Breast epithelium (tissue), 3 donors: ENCODE data around the gene ZNF331.

Experiments used
- POLR2AphosphoS5 ChIP-seq, 3 donors: sonication (generic); formaldehyde crosslinking; IDR thresholded peaks; one replicate each; pipeline ENCODE4 v1.6.1; 2017; ENCODE audit warnings: antibody characterized with exemption in 3 of 3
- TF ChIP-seq, protein P1 (sequence below), 3 donors: fragments of 450-650 bp; IDR thresholded peaks; one replicate each; pipeline ENCODE4 v1.5.1; 2016 to 2017; ENCODE audit warnings: antibody characterized with exemption in 3 of 3, mild to moderate bottlenecking in 3 of 3, moderate library complexity in 3 of 3

DNA sequence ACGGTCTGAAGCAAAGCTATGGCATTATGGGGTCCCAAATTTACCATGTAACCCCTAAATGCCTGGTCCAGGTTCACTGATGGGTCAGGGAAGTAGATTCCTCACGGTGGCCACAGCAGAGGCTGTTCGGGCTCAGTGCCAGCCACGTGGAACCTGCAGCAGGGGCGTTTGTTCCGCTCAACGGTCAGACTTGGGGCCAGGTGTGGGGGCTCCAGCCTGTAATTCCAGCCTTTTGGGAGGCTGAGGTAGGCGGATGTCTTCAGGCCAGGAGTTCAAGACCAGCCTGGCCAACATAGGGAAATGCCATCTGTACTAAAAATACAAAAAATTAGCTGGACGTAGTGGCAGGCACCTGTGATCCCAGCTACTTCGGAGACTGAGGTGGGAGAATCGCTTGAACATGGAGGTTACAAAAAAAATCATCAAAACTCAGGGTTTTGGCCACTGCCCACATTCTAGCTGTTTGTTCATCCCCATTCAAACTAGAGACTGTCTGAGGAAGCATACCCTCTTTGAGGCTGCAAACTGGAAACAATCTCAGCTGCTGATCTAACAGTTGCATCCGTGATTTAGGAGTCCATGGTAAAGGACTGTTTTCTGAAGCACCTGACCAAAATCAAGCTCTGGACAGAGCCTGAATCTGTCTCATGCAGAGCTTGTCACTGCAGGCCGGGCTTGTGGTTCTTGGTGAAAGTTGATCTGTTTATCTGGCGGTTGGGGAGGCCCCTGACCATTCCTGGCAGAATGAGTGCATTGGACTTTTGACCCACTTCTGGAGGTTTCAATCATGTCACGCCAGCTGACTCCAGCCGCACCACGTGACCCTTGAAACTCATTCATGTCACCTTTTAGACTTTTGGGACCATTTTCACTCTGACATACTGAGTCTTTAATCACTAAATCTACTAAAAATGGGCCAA, 30.2 kb upstream of the ZNF331 start:
- TF ChIP-seq, protein P1, sequence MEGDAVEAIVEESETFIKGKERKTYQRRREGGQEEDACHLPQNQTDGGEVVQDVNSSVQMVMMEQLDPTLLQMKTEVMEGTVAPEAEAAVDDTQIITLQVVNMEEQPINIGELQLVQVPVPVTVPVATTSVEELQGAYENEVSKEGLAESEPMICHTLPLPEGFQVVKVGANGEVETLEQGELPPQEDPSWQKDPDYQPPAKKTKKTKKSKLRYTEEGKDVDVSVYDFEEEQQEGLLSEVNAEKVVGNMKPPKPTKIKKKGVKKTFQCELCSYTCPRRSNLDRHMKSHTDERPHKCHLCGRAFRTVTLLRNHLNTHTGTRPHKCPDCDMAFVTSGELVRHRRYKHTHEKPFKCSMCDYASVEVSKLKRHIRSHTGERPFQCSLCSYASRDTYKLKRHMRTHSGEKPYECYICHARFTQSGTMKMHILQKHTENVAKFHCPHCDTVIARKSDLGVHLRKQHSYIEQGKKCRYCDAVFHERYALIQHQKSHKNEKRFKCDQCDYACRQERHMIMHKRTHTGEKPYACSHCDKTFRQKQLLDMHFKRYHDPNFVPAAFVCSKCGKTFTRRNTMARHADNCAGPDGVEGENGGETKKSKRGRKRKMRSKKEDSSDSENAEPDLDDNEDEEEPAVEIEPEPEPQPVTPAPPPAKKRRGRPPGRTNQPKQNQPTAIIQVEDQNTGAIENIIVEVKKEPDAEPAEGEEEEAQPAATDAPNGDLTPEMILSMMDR (IDR thresholded peaks at IDR 0.05), result no peak
- TF ChIP-seq POLR2AphosphoS5 (IDR thresholded peaks at IDR 0.05), result no peak
